ENCODE data around the gene NEK6. TPM values are rescaled to one million over a fixed set of nuclear protein-coding genes. Genes with fewer than 3 reads are reported as not detected.

NEK6 gene
- polyA plus RNA-seq, 1 experiment, result 128 TPM

GRCh38 chr9:124215956-124216355, 41.8 kb upstream of the NEK6 start:
- no peak for DNase-seq (ENCODE audit: low read depth, low spot score)
- POLR2A ChIA-PET, result no interaction called here

GRCh38 chr9:124216474-124217176, 41.1 kb upstream of the NEK6 start:
- no peaks in the 10 kb centered on the region for H3K9me3 ChIP-seq (ENCODE audit: control insufficient read depth, insufficient read depth, low read length)
- TF ChIP-seq, protein P1, sequence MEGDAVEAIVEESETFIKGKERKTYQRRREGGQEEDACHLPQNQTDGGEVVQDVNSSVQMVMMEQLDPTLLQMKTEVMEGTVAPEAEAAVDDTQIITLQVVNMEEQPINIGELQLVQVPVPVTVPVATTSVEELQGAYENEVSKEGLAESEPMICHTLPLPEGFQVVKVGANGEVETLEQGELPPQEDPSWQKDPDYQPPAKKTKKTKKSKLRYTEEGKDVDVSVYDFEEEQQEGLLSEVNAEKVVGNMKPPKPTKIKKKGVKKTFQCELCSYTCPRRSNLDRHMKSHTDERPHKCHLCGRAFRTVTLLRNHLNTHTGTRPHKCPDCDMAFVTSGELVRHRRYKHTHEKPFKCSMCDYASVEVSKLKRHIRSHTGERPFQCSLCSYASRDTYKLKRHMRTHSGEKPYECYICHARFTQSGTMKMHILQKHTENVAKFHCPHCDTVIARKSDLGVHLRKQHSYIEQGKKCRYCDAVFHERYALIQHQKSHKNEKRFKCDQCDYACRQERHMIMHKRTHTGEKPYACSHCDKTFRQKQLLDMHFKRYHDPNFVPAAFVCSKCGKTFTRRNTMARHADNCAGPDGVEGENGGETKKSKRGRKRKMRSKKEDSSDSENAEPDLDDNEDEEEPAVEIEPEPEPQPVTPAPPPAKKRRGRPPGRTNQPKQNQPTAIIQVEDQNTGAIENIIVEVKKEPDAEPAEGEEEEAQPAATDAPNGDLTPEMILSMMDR (IDR thresholded peaks at IDR 0.05; ENCODE audit: low read depth, low read length), result no peak
- CTCF ChIA-PET, result no interaction called here
- no peak for DNase-seq (ENCODE audit: low read depth, low spot score)
- POLR2A ChIA-PET, result interaction anchor here (0.7 kb wide), 1 partner anchor 43 kb away, joined by 4 read pairs; no protein-coding TSS in a partner anchor
- no peak overlapping the region for H3K27ac ChIP-seq (ENCODE audit: low read depth, low read length)
- H3K4me3 ChIP-seq (ENCODE audit: low read depth, low read length), result no peak overlapping the region
- H3K27me3 ChIP-seq (ENCODE audit: control insufficient read depth, insufficient read depth, low read length), result no peaks in the 10 kb centered on the region

More at GRCh38 chr9:124215956-124216355, 41.8 kb upstream of the NEK6 start:
- Histone ChIP-seq H3K4me3 (ENCODE audit: low read depth, low read length) (no peak overlapping the region), H3K27me3 (ENCODE audit: control insufficient read depth, insufficient read depth, low read length) (no peaks in the 10 kb centered on the region), H3K27ac (ENCODE audit: low read depth, low read length) (no peak overlapping the region), H3K9me3 (ENCODE audit: control insufficient read depth, insufficient read depth, low read length) (no peaks in the 10 kb centered on the region)
- CTCF ChIA-PET, result no interaction called here
- TF ChIP-seq, protein P1 (IDR thresholded peaks at IDR 0.05; ENCODE audit: low read depth, low read length), result no peak

DNA sequence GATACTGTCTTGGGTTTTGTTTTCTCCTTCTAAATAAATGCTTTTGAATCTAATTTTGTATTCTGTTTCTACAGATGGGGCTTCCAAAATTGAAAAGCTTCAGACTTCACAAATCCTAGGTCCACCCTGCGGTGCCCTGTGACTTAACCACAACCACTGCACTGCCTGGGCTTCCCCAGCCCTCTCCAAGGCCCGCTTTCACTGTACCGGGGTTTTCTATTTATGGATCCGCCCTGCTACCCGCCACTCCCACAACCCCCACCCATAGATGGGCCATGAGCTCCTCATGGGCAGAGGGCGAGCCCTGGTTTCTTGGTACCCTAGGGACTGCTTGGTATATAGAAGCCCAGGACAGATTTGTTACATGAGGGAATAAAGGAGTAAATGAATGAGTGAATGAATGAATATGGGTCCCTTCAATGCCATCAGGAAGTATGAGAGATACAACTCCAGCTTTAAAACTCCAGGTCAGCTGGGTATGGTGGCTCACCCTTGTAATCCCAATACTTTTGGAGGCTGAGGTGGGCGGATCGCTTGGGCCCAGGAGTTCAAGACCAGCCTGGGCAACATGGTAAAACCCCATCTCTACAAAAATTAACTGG, 39.8 kb upstream of the NEK6 start:
- no peak overlapping the region for H3K4me3 ChIP-seq (ENCODE audit: low read depth, low read length)
- H3K9me3 ChIP-seq (ENCODE audit: control insufficient read depth, insufficient read depth, low read length), result no peaks in the 10 kb centered on the region
- no peak overlapping the region for H3K27ac ChIP-seq (ENCODE audit: low read depth, low read length)
- TF ChIP-seq, protein P1 (IDR thresholded peaks at IDR 0.05; ENCODE audit: low read depth, low read length), result no peak
- POLR2A ChIA-PET, result no interaction called here
- CTCF ChIA-PET, result no interaction called here
- no peaks in the 10 kb centered on the region for H3K27me3 ChIP-seq (ENCODE audit: control insufficient read depth, insufficient read depth, low read length)
- no peak for DNase-seq (ENCODE audit: low read depth, low spot score)

DNA sequence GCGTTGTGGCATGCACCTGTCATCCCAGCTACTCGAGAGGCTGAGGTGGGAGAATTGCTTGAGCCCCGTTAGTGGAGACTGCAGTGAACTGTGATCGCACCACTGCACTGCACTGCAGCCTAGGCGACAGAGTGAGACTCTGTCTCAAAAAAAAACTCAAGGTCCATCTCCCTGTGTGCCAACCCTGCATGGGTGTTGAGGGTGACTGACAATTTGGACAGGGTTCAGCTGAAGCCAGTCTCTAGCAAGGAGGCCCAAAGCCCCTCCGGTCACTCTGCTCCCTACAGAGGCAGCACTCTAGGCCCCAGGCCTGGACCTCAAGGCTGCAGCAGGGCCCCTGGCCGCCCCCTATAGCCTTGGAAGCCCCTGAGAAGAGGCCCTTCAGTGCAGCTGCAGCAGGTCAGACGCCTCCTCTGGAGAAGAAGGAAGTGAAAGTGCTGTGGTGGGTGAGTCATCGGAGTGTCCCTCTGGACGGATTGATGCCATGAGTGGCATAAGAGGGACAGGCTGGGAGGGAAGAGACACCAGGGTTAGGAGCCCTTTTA, 39.2 kb upstream of the NEK6 start:
- POLR2A ChIA-PET, result no interaction called here
- TF ChIP-seq, protein P1 (IDR thresholded peaks at IDR 0.05; ENCODE audit: low read depth, low read length), result no peak
- H3K9me3 ChIP-seq (ENCODE audit: control insufficient read depth, insufficient read depth, low read length), result no peaks in the 10 kb centered on the region
- H3K27me3 ChIP-seq (ENCODE audit: control insufficient read depth, insufficient read depth, low read length), result no peaks in the 10 kb centered on the region
- CTCF ChIA-PET, result interaction anchor here (1.0 kb wide), 1 partner anchor 14 kb away, joined by 3 read pairs; no protein-coding TSS in a partner anchor
- H3K4me3 ChIP-seq (ENCODE audit: low read depth, low read length), result no peak overlapping the region
- H3K27ac ChIP-seq (ENCODE audit: low read depth, low read length), result no peak overlapping the region
- no peak for DNase-seq (ENCODE audit: low read depth, low spot score)

DNA sequence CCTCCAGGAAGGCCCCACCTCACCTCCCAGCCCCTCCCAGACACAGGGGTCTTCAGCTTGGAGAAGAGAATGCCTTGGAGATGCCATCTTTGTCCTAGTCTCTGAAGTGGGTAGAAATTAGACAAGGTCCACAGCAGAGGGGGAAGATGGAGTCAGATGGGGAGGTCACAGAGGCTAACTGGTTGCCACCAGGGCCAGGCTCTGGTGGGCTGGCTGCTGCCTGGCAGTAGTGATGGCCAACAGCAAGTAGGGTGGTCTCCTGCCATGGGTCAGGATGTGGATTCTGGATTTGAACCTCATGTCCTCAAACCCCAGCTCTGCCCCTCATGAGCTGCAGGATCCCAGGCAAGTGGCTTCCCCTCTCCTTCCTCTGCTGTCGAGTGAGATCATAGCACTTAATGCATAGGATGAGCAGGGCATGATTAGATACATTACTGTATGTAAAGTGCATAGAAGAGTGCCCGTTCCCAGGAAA, 38.7 kb upstream of the NEK6 start:
- ChIA-PET POLR2A (no interaction called here), CTCF (interaction anchor here (1.0 kb wide), 1 partner anchor 13 kb away, joined by 3 read pairs; no protein-coding TSS in a partner anchor)

More for the DNA sequence above, 38.7 kb upstream of the NEK6 start:
- DNase-seq (ENCODE audit: low read depth, low spot score), result no peak
- Histone ChIP-seq H3K9me3 (ENCODE audit: control insufficient read depth, insufficient read depth, low read length) (no peaks in the 10 kb centered on the region), H3K4me3 (ENCODE audit: low read depth, low read length) (no peak overlapping the region), H3K27me3 (ENCODE audit: control insufficient read depth, insufficient read depth, low read length) (no peaks in the 10 kb centered on the region), H3K27ac (ENCODE audit: low read depth, low read length) (no peak overlapping the region)
- TF ChIP-seq, protein P1 (IDR thresholded peaks at IDR 0.05; ENCODE audit: low read depth, low read length), result no peak

All from AG04450 (cell line).